ENCODE results near the gene CLDN24.

- TF ChIP-seq EP300 (IDR thresholded peaks at IDR 0.05; ENCODE audit: borderline replicate concordance in 1 of 2, low read depth in 1 of 2, low read length in 1 of 2) (no peak), TAF1 (IDR thresholded peaks at IDR 0.05; ENCODE audit: borderline replicate concordance, low read depth, low read length) (no peak), FOSL2 (IDR thresholded peaks at IDR 0.05; ENCODE audit: borderline replicate concordance, low read depth) (no peak), GATA2 (CRISPR knock-in tag; IDR thresholded peaks at IDR 0.05) (no peak), TEAD4 (IDR thresholded peaks at IDR 0.05; ENCODE audit: borderline replicate concordance, insufficient read depth) (no peak), CTCF (IDR thresholded peaks at IDR 0.05) (no peak)
These were observed 48.6 kb upstream of the CLDN24 start for GRCh38 chr4:183370786-183371185.
